Esophagus muscularis mucosa (tissue), 4 donors: ENCODE results near the gene LRRC8C. TPM values are rescaled to one million over a fixed set of nuclear protein-coding genes. Genes with fewer than 3 reads are reported as not detected.

Source experiments
- DNase-seq: peaks from one replicate; pipeline ENCODE4 v3.0.0-alpha.2; 2017; ENCODE audit errors: extremely low spot score
- H3K27ac ChIP-seq, 4 donors: fragments of 200-600 bp; sonication (generic); replicated peaks in 1 of 4; 1 replicate in 3 of 4; 2 replicates in 1 of 4; pipeline ENCODE4 v1.5.1; 2016 to 2019; ENCODE audit warnings: mild to moderate bottlenecking in 1 of 4
- H3K27me3 ChIP-seq, 4 donors: fragments of 200-600 bp; sonication (generic); one replicate each; pipeline versions ENCODE4 v1.5.1 to v1.6.0; 2016 to 2019
- H3K36me3 ChIP-seq, 4 donors: fragments of 200-600 bp; sonication (generic); one replicate each; pipeline ENCODE4 v1.5.1; 2016 to 2019
- H3K4me1 ChIP-seq, 4 donors: fragments of 200-600 bp; sonication (generic); one replicate each; pipeline ENCODE4 v1.5.1; 2016 to 2019
- H3K4me3 ChIP-seq, 4 donors: fragments of 200-600 bp; sonication (generic); 1 replicate in 2 of 4; 2 replicates in 2 of 4; pipeline ENCODE4 v1.5.1; 2016 to 2019; ENCODE audit warnings: mild to moderate bottlenecking in 4 of 4, moderate library complexity in 1 of 4
- H3K9me3 ChIP-seq, 4 donors: fragments of 200-600 bp; sonication (generic); 1 replicate in 3 of 4; 2 replicates in 1 of 4; pipeline ENCODE4 v1.5.1; 2016 to 2019
- CTCF ChIP-seq, 3 experiments: fragments of 200-600 bp in 2 of 3; fragments of 450-650 bp in 1 of 3; sonication (generic) in 2 of 3; IDR thresholded peaks; one replicate each; pipeline ENCODE4 v1.5.1; 2017 to 2019; ENCODE audit warnings: antibody characterized with exemption in 3 of 3, mild to moderate bottlenecking in 2 of 3, moderate library complexity in 1 of 3
- EP300 ChIP-seq: sonication (generic); formaldehyde crosslinking; IDR thresholded peaks from one replicate; pipeline ENCODE4 v1.6.1; 2017; ENCODE audit warnings: antibody characterized with exemption
- POLR2A ChIP-seq: fragments of 450-650 bp; IDR thresholded peaks from one replicate; pipeline ENCODE4 v1.6.1; 2017; ENCODE audit warnings: antibody characterized with exemption, moderate library complexity, mild to moderate bottlenecking, low read depth
- POLR2AphosphoS5 ChIP-seq, 2 donors: sonication (generic); formaldehyde crosslinking; IDR thresholded peaks; one replicate each; pipeline ENCODE4 v1.6.1; 2017; ENCODE audit warnings: antibody characterized with exemption in 2 of 2
- WGBS: methylation state at CpG from one replicate; pipeline ENCODE4 v1.1.5; 2018; 5-methylcytosine and 5-hydroxymethylcytosine counted together
- intact Hi-C: fragments of 100-400 bp; cut with DNase I; formaldehyde crosslinking; loops from one replicate; pipeline ENCODE4 v1.15.1; 2023
- total RNA-seq, 4 donors: library from RNA; depleted of rRNA; stranded (reverse); fragments of >200 nt; gene quantifications; one replicate each; pipeline versions ENCODE4 v1.1.0 to v1.2.1, GENCODE V29; 2016

The LRRC8C gene
- total RNA-seq, 4 donors from 2014 or later: 5.8 to 8.9 (median 7.4) TPM

GRCh38 chr1:89607156-89607555 is 25.8 kb upstream of the LRRC8C start:
- Histone ChIP-seq H3K9me3 (no peaks in the 10 kb centered on the region), H3K27ac (peak overlapping the region in 3 of 4 donors; percentile 5 to 35 (median 34)), H3K4me3 (no peak overlapping the region), H3K4me1 (peaks cover 25 to 31% (median 26%) of the 10 kb centered on the region in 4 donors), H3K27me3 (no peaks in the 10 kb centered on the region), H3K36me3 (no peaks in the 10 kb centered on the region)
- no peak for DNase-seq
- intact Hi-C loops: no loop called here
- no peak for TF ChIP-seq CTCF (IDR thresholded peaks at IDR 0.05)
- no peak for TF ChIP-seq POLR2AphosphoS5 (IDR thresholded peaks at IDR 0.05)
- no peak for TF ChIP-seq EP300
- no peak for TF ChIP-seq POLR2A
- WGBS: 73% methylated on average over 2 of the region's 2 CpGs

DNA sequence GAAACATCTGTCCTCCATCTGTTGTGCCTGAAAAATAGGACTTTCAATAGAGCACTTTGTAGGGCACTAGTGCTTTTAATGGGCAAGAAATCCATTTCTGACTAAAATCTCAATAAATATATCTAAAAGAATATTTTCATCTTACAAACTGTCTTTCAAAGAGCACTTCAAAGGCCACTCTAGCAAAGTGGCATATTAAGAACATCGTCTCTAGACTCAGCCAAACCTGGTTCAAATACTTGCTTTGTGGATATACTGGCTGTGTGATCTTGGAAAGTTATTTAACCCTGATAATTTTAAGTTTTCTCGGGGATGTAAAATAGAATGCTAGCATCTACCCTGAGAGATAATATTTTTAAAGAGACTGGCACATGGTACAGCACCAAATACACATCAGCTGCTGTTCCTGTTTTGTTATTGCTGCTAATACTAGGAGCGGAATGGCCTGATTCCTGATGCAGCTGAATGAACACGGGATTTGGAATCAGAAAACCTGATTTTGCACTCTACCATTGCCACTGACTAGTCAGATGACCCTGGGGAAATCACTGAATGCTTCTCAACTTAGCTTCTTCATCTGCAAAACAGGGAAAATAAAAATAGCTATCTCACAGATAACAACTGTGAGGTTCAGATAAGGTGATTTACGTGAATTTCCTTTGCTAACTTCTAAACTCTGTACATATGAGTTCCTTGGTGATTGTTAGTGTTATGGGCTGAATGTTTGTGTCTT is 25.2 kb upstream of the LRRC8C start:
- Histone ChIP-seq H3K4me3 (no peak overlapping the region), H3K27me3 (no peaks in the 10 kb centered on the region), H3K9me3 (no peaks in the 10 kb centered on the region), H3K4me1 (peaks cover 25 to 31% (median 26%) of the 10 kb centered on the region in 4 donors), H3K36me3 (no peaks in the 10 kb centered on the region), H3K27ac (peak overlapping the region in 3 of 4 donors; percentile 10 to 49 (median 35))
- intact Hi-C loops: no loop called here
- DNase-seq: no peak
- WGBS: 76% methylated on average over 5 of the region's 5 CpGs
- no peak for TF ChIP-seq POLR2AphosphoS5 (IDR thresholded peaks at IDR 0.05)
- no peak for TF ChIP-seq POLR2A

DNA sequence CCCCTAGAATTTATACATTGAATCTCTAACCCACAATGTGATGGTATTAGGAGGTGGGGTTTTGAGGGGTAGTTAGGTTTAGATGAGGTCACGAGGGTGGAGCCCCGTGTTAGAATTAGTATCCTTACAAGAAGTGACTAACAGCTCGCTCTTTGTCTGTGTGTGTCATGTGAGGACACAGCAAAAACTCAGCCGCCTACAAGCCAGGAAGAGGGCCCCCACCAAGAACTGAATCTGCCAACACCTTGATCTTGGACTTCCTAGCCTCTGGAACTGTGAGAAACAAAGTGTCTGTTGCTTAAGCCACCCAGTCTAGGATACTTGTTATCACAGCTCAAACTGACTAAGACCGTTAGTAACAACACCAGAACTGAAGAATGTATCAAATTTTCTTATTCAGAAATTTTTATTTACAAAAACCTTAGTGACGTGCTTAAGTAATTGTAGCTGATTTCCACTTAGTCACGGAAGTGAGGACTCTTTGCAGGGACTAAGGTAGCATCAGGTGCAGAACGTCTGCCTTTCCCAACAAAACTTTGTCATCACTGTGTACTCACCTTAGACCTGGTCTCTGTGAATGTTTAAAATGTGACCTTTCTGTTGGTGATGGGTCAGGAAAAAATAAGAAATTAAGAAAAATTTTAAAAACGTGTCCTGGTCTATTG is 24.5 kb upstream of the LRRC8C start:
- H3K4me1 ChIP-seq: peaks cover 24 to 31% (median 25%) of the 10 kb centered on the region in 4 donors
- no peaks in the 10 kb centered on the region for H3K27me3 ChIP-seq
- DNase-seq: no peak
- TF ChIP-seq CTCF (IDR thresholded peaks at IDR 0.05) (no peak), POLR2AphosphoS5 (IDR thresholded peaks at IDR 0.05) (no peak)
- H3K4me3 ChIP-seq: no peak overlapping the region
- peak overlapping the region in 3 of 4 donors; percentile 24 to 49 (median 41) for H3K27ac ChIP-seq
- WGBS: 76% methylated on average over 9 of the region's 9 CpGs
- H3K36me3 ChIP-seq: no peaks in the 10 kb centered on the region
- H3K9me3 ChIP-seq: no peaks in the 10 kb centered on the region
- intact Hi-C loops: no loop called here

DNA sequence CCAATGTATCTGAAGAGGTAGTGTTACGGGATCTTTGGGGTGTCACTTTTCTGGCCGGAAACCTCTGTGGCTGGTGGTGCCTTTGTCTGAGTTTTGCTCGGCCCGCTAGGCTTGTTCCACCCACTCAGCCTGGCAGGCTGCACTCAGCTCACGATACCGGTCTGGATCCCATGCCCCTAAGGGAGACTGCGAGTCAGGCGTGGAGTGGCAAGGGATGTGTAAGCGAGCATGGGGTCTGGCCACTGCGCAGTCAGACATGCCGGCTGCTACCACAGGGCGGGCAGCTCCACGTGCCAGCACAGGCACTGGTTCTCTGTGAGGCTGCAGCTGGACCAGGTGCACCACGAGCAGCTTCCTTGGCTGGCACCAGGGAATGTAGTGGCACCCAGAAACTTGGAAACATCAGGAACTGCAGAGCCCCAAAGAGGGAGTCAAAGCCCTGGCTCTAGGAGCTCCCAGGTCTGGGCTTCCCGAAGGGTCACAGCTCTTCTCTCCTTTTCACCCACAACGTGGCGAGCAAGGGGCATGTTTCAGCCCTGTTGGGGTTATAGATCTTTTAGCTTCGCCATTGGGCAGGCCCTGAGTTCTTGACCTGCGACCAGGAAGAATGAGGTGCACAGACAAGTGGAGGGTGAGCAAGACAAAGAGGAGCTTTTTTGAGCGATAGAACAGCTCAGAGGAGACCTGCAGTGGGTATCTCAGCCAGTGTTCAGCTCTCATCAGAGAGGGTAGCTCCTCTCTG is 23.8 kb upstream of the LRRC8C start:
- H3K4me1 ChIP-seq: peaks cover 22 to 28% (median 25%) of the 10 kb centered on the region in 4 donors
- H3K27me3 ChIP-seq: no peaks in the 10 kb centered on the region
- no peak overlapping the region for H3K4me3 ChIP-seq
- H3K36me3 ChIP-seq: no peaks in the 10 kb centered on the region
- intact Hi-C loops: no loop called here
- no peak for TF ChIP-seq EP300
- no peak for TF ChIP-seq POLR2A
- TF ChIP-seq POLR2AphosphoS5 (IDR thresholded peaks at IDR 0.05): no peak
- TF ChIP-seq CTCF (IDR thresholded peaks at IDR 0.05): no peak
- no peaks in the 10 kb centered on the region for H3K9me3 ChIP-seq
- no peak for DNase-seq
- H3K27ac ChIP-seq: peak overlapping the region in 3 of 4 donors; percentile 24 to 49 (median 41)
- WGBS: 91% methylated on average over 19 of the region's 20 CpGs
